Caco-2 (cell line): ENCODE measurements around the gene CC2D1A. TPM values are rescaled to one million over a fixed set of nuclear protein-coding genes. Genes with fewer than 3 reads are reported as not detected.

Source experiments
- BruUV-seq: library from RNA; stranded (reverse); fragments of 400-500 nt; replicated peaks from 2 replicates; lab custom pipeline; 2021; lab: Mats Ljungman, UMichigan
- CTCF ChIA-PET: fragments of 300-600 bp; sonication (Branson Sonifier 250); formaldehyde crosslinking; loops from one replicate; lab custom pipeline; 2022; ENCODE audit warnings: antibody characterized with exemption; lab: Charles Lee
- POLR2A ChIA-PET: fragments of 300-600 bp; sonication (Branson Sonifier 250); formaldehyde crosslinking; loops from one replicate; lab custom pipeline; 2022; ENCODE audit warnings: antibody characterized with exemption; lab: Charles Lee
- DNase-seq, 2 experiments: peaks; one replicate each; pipeline versions ENCODE4 v3.0.0 to v3.0.0-alpha.2; 2020 to 2022
- H3K27me3 ChIP-seq: replicated peaks from 2 replicates; pipeline ENCODE4 v1.6.0; 2011; ENCODE audit warnings: low read length; ENCODE audit not compliant: control insufficient read depth, insufficient read depth
- H3K36me3 ChIP-seq: 2 replicates; pipeline ENCODE4 v1.5.1; 2011; ENCODE audit warnings: low read length; ENCODE audit not compliant: control insufficient read depth, insufficient read depth
- H3K4me1 ChIP-seq: fragments of 250-450 bp; sonication (Bioruptor Pico); 2 replicates; pipeline ENCODE4 v1.5.1; 2020; ENCODE audit warnings: mild to moderate bottlenecking
- H3K4me3 ChIP-seq: 2 replicates; pipeline ENCODE4 v1.5.1; 2011; ENCODE audit warnings: low read depth, mild to moderate bottlenecking, control low read depth, low read length
- H3K9me3 ChIP-seq: fragments of 250-450 bp; sonication (Bioruptor Pico); 2 replicates; pipeline ENCODE4 v1.5.1; 2020; ENCODE audit warnings: mild to moderate bottlenecking, moderate library complexity
- H3K27ac Mint-ChIP-seq: one replicate; pipeline ENCODE4 v1.8.0; 2022; ENCODE audit warnings: mixed read lengths; ENCODE audit not compliant: unreplicated experiment
- H3K27me3 Mint-ChIP-seq: one replicate; pipeline ENCODE4 v1.8.0; 2022; ENCODE audit warnings: mixed read lengths; ENCODE audit not compliant: insufficient read depth, unreplicated experiment
- H3K36me3 Mint-ChIP-seq: one replicate; pipeline ENCODE4 v1.8.0; 2022; ENCODE audit warnings: mild to moderate bottlenecking, mixed read lengths; ENCODE audit not compliant: insufficient read depth, unreplicated experiment
- H3K4me1 Mint-ChIP-seq: one replicate; pipeline ENCODE4 v1.8.0; 2022; ENCODE audit warnings: low read depth, mixed read lengths; ENCODE audit not compliant: unreplicated experiment
- H3K4me3 Mint-ChIP-seq: one replicate; pipeline ENCODE4 v1.8.0; 2022; ENCODE audit warnings: mild to moderate bottlenecking, moderate library complexity, mixed read lengths; ENCODE audit not compliant: unreplicated experiment
- H3K9me3 Mint-ChIP-seq: one replicate; pipeline ENCODE4 v1.8.0; 2022; ENCODE audit warnings: mixed read lengths; ENCODE audit not compliant: unreplicated experiment
- CTCF ChIP-seq, 2 experiments: fragments of 200-600 bp in 1 of 2; IDR thresholded peaks; 1 replicate in 1 of 2; 2 replicates in 1 of 2; pipeline versions ENCODE4 v1.5.1 to v1.8.0; 2011 to 2022; ENCODE audit warnings: antibody characterized with exemption in 1 of 2, control low read depth in 1 of 2, inconsistent platforms in 1 of 2, low read depth in 1 of 2, low read length in 1 of 2, mild to moderate bottlenecking in 1 of 2, moderate library complexity in 1 of 2; ENCODE audit not compliant: insufficient read depth in 1 of 2, severe bottlenecking in 1 of 2, unreplicated experiment in 1 of 2
- intact Hi-C: fragments of 100-400 bp; cut with micrococcal nuclease; formaldehyde crosslinking; loops from one replicate; pipeline ENCODE4 v1.10.0; 2022; ENCODE audit not compliant: unreplicated experiment
- total RNA-seq: library from RNA; stranded (reverse); gene quantifications from 2 replicates; pipeline ENCODE4 v1.2.3, GENCODE V29; 2022

Gene CC2D1A
- total RNA-seq, 1 experiment from 2014 or later = 48.2 TPM

GRCh38 chr19:13931391-13932148, 25.6 kb downstream of the CC2D1A start:
- Histone ChIP-seq H3K4me1 (no peaks in the 10 kb centered on the region), H3K9me3 (no peaks in the 10 kb centered on the region), H3K36me3 (no peaks in the 10 kb centered on the region), H3K4me3 (no peak overlapping the region), H3K27me3 (no peaks in the 10 kb centered on the region)
- Mint-ChIP-seq H3K27ac (no peak overlapping the region), H3K4me3 (no peak overlapping the region), H3K4me1 (no peaks in the 10 kb centered on the region), H3K9me3 (no peaks in the 10 kb centered on the region), H3K27me3 (no peaks in the 10 kb centered on the region), H3K36me3 (peaks cover 11% of the 10 kb centered on the region)
- CTCF ChIA-PET = interaction anchor here (0.5 to 0.7 kb wide), 2 partner anchors 9 to 28 kb away, joined by 3 read pairs; no protein-coding TSS in a partner anchor
- POLR2A ChIA-PET = no interaction called here
- no peak for DNase-seq
- no TSS peak for BruUV-seq
- intact Hi-C loops = no loop called here
- TF ChIP-seq CTCF (IDR thresholded peaks at IDR 0.05; ENCODE audit: insufficient read depth in 1 of 2, low read depth in 1 of 2, low read length in 1 of 2, severe bottlenecking in 1 of 2, unreplicated experiment in 1 of 2) = no peak

GRCh38 chr19:13932149-13932637, 26.2 kb downstream of the CC2D1A start:
- no peak for DNase-seq
- no peaks in the 10 kb centered on the region for H3K27me3 Mint-ChIP-seq
- CTCF ChIA-PET = interaction anchor here (0.5 kb wide), 1 partner anchor 28 kb away, joined by 3 read pairs; no protein-coding TSS in a partner anchor
- Histone ChIP-seq H3K27me3 (no peaks in the 10 kb centered on the region), H3K9me3 (no peaks in the 10 kb centered on the region), H3K4me1 (no peaks in the 10 kb centered on the region), H3K36me3 (no peaks in the 10 kb centered on the region), H3K4me3 (no peak overlapping the region)
- H3K4me1 Mint-ChIP-seq = no peaks in the 10 kb centered on the region
- no TSS peak for BruUV-seq
- H3K36me3 Mint-ChIP-seq = peaks cover 5% of the 10 kb centered on the region
- H3K4me3 Mint-ChIP-seq = no peak overlapping the region
- no peak overlapping the region for H3K27ac Mint-ChIP-seq
- H3K9me3 Mint-ChIP-seq = no peaks in the 10 kb centered on the region
- intact Hi-C loops = no loop called here
- POLR2A ChIA-PET = no interaction called here
- no peak for TF ChIP-seq CTCF (IDR thresholded peaks at IDR 0.05; ENCODE audit: insufficient read depth in 1 of 2, low read depth in 1 of 2, low read length in 1 of 2, severe bottlenecking in 1 of 2, unreplicated experiment in 1 of 2)

GRCh38 chr19:13932911-13933393, 27.0 kb downstream of the CC2D1A start:
- no peaks in the 10 kb centered on the region for H3K9me3 ChIP-seq
- H3K4me1 ChIP-seq = no peaks in the 10 kb centered on the region
- H3K27ac Mint-ChIP-seq = no peak overlapping the region
- H3K27me3 ChIP-seq = no peaks in the 10 kb centered on the region
- intact Hi-C loops = no loop called here
- no peaks in the 10 kb centered on the region for H3K4me1 Mint-ChIP-seq
- H3K36me3 ChIP-seq = no peaks in the 10 kb centered on the region
- DNase-seq = no peak
- POLR2A ChIA-PET = no interaction called here
- no peaks in the 10 kb centered on the region for H3K36me3 Mint-ChIP-seq
- no peak overlapping the region for H3K4me3 ChIP-seq
- CTCF ChIA-PET = interaction anchor here (0.5 to 1.0 kb wide), 2 partner anchors 203 to 1270 kb away, joined by 5 to 12 read pairs; partner anchors contain the start of gene ASF1B
- no peaks in the 10 kb centered on the region for H3K27me3 Mint-ChIP-seq
- H3K4me3 Mint-ChIP-seq = no peak overlapping the region
- TF ChIP-seq CTCF (IDR thresholded peaks at IDR 0.05; ENCODE audit: insufficient read depth in 1 of 2, low read depth in 1 of 2, low read length in 1 of 2, severe bottlenecking in 1 of 2, unreplicated experiment in 1 of 2) = no peak
- no TSS peak for BruUV-seq
- H3K9me3 Mint-ChIP-seq = no peaks in the 10 kb centered on the region
